Adrenal gland (tissue), 12 donors: Measurements from ENCODE around the gene S100P. TPM values are rescaled to one million over a fixed set of nuclear protein-coding genes. Genes with fewer than 3 reads are reported as not detected.

ENCODE experiments used
- DNase-seq, 7 donors: peaks; one replicate each; pipeline ENCODE4 v3.0.0-alpha.2; 2019 to 2020
- H3K27ac ChIP-seq, 5 donors: fragments of 200-600 bp; sonication (generic) in 4 of 5; 1 replicate in 3 of 5; 2 replicates in 2 of 5; pipeline versions ENCODE4 v1.5.1 to v1.8.0; 2016 to 2020; ENCODE audit warnings: mild to moderate bottlenecking in 1 of 5
- H3K27me3 ChIP-seq: fragments of 200-600 bp; 2 replicates; pipeline ENCODE4 v1.8.0; 2021
- H3K36me3 ChIP-seq, 2 donors: fragments of 200-600 bp; replicated peaks in 1 of 2; 1 replicate in 1 of 2; 2 replicates in 1 of 2; pipeline versions ENCODE4 v1.5.1 to v1.8.0; 2018 to 2022
- H3K4me1 ChIP-seq, 2 donors: fragments of 200-600 bp; replicated peaks in 1 of 2; 1 replicate in 1 of 2; 2 replicates in 1 of 2; pipeline versions ENCODE4 v1.5.1 to v1.8.0; 2018 to 2021
- H3K4me3 ChIP-seq, 4 donors: fragments of 200-600 bp; sonication (generic) in 3 of 4; one replicate each; pipeline ENCODE4 v1.5.1; 2016 to 2018
- H3K9me3 ChIP-seq, 3 donors: fragments of 200-600 bp; sonication (generic) in 1 of 3; replicated peaks in 1 of 3; 1 replicate in 2 of 3; 2 replicates in 1 of 3; pipeline versions ENCODE4 v1.5.1 to v1.8.0; 2016 to 2021
- POLR2A ChIP-seq, 2 donors: fragments of 450-650 bp; IDR thresholded peaks; one replicate each; pipeline ENCODE4 v1.6.1; 2017; ENCODE audit warnings: antibody characterized with exemption in 2 of 2, mild to moderate bottlenecking in 2 of 2, moderate library complexity in 1 of 2
- WGBS, 4 donors: extraction: QIAGEN DNeasy Blood & Tissue Kit in 2 of 4; methylation state at CpG; one replicate each; pipeline versions ENCODE4 v1.1.5 to v1.1.7; 2013 to 2017; 5-methylcytosine and 5-hydroxymethylcytosine counted together
- intact Hi-C, 2 donors: fragments of 100-400 bp; cut with DNase I; formaldehyde crosslinking; loops; one replicate each; pipeline versions ENCODE4 v1.14.1 to v1.15.0; 2022 to 2023
- polyA plus RNA-seq, 3 donors: library from polyadenylated mRNA; stranded (reverse); fragments of 200-250 nt in 2 of 3; fragments of 350-450 nt in 1 of 3; fragmentation: Illumina TruSeq in 1 of 3; extraction: RNeasy Lipid Tissue Mini Kit (QIAGEN cat#74804) in 1 of 3; gene quantifications; one replicate each; pipeline ENCODE4 v1.2.3, GENCODE V29; 2013 to 2014
- total RNA-seq, 9 donors: library from RNA; depleted of rRNA in 4 of 9; stranded (reverse); fragments of >200 nt in 4 of 9; fragments of 120-200 nt in 1 of 9; fragmentation: NEBNext Ultra II Directional in 1 of 9; extraction: Animal tissue kit (Norgen Biotek cat#: 25700) in 1 of 9; gene quantifications; one replicate each; pipeline versions ENCODE4 v1.1.0 to v1.2.4, GENCODE V29; 2013 to 2023
- TF ChIP-seq, protein P1 (sequence below), 6 experiments: fragments of 450-650 bp in 4 of 6; fragments of 200-600 bp in 2 of 6; sonication (generic) in 1 of 6; IDR thresholded peaks; 1 replicate in 5 of 6; 2 replicates in 1 of 6; pipeline versions ENCODE4 v1.5.1 to v1.8.0; 2016 to 2021; ENCODE audit warnings: antibody characterized with exemption in 6 of 6, mild to moderate bottlenecking in 2 of 6, moderate library complexity in 1 of 6
- donor health status: healthy with polysubstance abuse.
- donor health status: Bipolar disorder and iron deficiency.
- donor health status: DM: yes; HTN: yes; CAD: no.
- donor health status: DM: no; HTN: no; CAD: no.
- donor health status: DM: no; HTN: no; CAD: no.
- donor health status: DM: yes; HTN: yes; CAD: no.

S100P gene
- total and polyA plus RNA-seq, 12 donors = 0.42 to 1.9 (median 0.84) TPM; not detected in 5

DNA sequence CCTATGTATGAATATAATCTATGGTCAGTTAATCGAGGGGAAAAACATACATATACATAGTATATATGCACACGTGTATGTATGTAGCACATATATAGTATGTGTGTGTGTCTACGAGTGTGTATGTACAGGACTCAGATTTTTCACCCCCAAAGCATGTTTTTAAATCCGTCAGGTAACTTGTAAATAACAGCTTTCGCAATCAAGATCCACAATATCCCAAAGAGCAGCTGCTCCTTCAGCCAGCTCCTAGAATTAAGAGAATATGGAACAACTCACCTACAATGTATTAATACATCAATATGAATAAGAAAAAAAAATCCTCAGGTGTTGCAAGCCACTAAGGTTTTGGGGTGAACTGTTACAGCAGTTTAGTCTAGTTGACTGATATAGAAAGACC lies 12.5 kb downstream of the S100P start:
- Histone ChIP-seq H3K9me3 (no peaks in the 10 kb centered on the region), H3K27me3 (no peaks in the 10 kb centered on the region), H3K36me3 (no peaks in the 10 kb centered on the region), H3K4me1 (peaks cover 26 to 54% of the 10 kb centered on the region in 2 donors), H3K27ac (no peak overlapping the region), H3K4me3 (no peak overlapping the region)
- TF ChIP-seq, protein P1, sequence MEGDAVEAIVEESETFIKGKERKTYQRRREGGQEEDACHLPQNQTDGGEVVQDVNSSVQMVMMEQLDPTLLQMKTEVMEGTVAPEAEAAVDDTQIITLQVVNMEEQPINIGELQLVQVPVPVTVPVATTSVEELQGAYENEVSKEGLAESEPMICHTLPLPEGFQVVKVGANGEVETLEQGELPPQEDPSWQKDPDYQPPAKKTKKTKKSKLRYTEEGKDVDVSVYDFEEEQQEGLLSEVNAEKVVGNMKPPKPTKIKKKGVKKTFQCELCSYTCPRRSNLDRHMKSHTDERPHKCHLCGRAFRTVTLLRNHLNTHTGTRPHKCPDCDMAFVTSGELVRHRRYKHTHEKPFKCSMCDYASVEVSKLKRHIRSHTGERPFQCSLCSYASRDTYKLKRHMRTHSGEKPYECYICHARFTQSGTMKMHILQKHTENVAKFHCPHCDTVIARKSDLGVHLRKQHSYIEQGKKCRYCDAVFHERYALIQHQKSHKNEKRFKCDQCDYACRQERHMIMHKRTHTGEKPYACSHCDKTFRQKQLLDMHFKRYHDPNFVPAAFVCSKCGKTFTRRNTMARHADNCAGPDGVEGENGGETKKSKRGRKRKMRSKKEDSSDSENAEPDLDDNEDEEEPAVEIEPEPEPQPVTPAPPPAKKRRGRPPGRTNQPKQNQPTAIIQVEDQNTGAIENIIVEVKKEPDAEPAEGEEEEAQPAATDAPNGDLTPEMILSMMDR (IDR thresholded peaks at IDR 0.05) = no peak
- TF ChIP-seq POLR2A (IDR thresholded peaks at IDR 0.05) = no peak
- WGBS, 4 donors = 85 to 94% (median 92%) methylated on average over 5 of the region's 5 CpGs
- no peak for DNase-seq
- intact Hi-C loops = no loop called here

GRCh38 chr4:6709230-6710114 lies 15.8 kb downstream of the S100P start, which contains the start of gene MRFAP1L1:
TSS of gene MRFAP1L1 (minus strand) at chr4:6709865. CDS start at chr4:6709629, 236 bp downstream.
- Histone ChIP-seq H3K9me3 (no peaks in the 10 kb centered on the region), H3K36me3 (no peaks in the 10 kb centered on the region), H3K27ac (peak within 1 kb of the TSS in 4 of 5 donors; percentile 55 to 92 (median 77)), H3K4me1 (peaks cover 19 to 46% of the 10 kb centered on the region in 2 donors), H3K4me3 (peak within 1 kb of the TSS; percentile 24 to 97 (median 73)), H3K27me3 (no peaks in the 10 kb centered on the region)
- intact Hi-C loops = no loop called here
- TF ChIP-seq, protein P1 (IDR thresholded peaks at IDR 0.05) = peak in 1 of 6 experiments; percentile 33
- peak in 1 of 2 donors; percentile 45 for TF ChIP-seq POLR2A (IDR thresholded peaks at IDR 0.05)
- WGBS, 4 donors = 0 to 1% (median 1%) methylated on average over 69 to 72 of the region's 72 CpGs
- DNase-seq = peak; percentile 96 to 98 (median 96)

DNA sequence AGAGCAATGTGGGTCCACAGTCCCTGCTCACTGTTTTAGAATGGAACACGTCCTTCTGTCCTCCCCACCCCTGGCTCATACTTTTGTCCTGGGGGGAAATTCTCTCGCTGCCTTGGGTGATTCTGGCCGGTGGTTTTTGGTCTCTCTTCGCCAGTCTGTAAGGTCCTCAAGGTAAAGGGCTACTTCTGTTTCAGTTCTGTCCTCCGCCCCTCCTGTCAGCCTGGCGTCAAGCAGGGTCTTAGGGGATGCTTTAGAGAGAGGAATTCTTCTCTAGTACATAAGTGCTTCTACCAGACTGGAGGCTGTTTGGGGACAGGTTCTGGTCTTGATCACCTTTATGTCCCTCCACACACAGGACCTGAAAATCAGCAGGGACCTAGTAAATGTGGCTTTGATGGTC lies 16.6 kb downstream of the S100P start:
- peak overlapping the region in 2 of 4 donors; percentile 84 to 97 for H3K4me3 ChIP-seq
- peaks cover 19 to 44% of the 10 kb centered on the region in 2 donors for H3K4me1 ChIP-seq

GRCh38 chr4:6710996-6711395 lies 17.3 kb downstream of the S100P start:
- no peaks in the 10 kb centered on the region for H3K36me3 ChIP-seq
- no peaks in the 10 kb centered on the region for H3K9me3 ChIP-seq
- intact Hi-C loops = no loop called here
- H3K27me3 ChIP-seq = no peaks in the 10 kb centered on the region
- 76 to 80% (median 79%) methylated on average over 2 of the region's 2 CpGs for WGBS, 4 donors
- no peak for DNase-seq
- peaks cover 19 to 37% of the 10 kb centered on the region in 2 donors for H3K4me1 ChIP-seq
- no peak overlapping the region for H3K27ac ChIP-seq
- TF ChIP-seq POLR2A (IDR thresholded peaks at IDR 0.05) = no peak
- TF ChIP-seq, protein P1 (IDR thresholded peaks at IDR 0.05) = no peak
- no peak overlapping the region for H3K4me3 ChIP-seq

More for the DNA sequence above, 16.6 kb downstream of the S100P start:
- no peaks in the 10 kb centered on the region for H3K36me3 ChIP-seq
- peak overlapping the region in 4 of 5 donors; percentile 55 to 92 (median 77) for H3K27ac ChIP-seq
- peak in 1 of 7 donors; percentile 9 for DNase-seq
- H3K9me3 ChIP-seq = no peaks in the 10 kb centered on the region
- intact Hi-C loops = no loop called here
- 0 to 16% (median 9%) methylated on average over 5 to 6 of the region's 6 CpGs for WGBS, 4 donors
- no peaks in the 10 kb centered on the region for H3K27me3 ChIP-seq
- TF ChIP-seq, protein P1 (IDR thresholded peaks at IDR 0.05) = no peak
- no peak for TF ChIP-seq POLR2A (IDR thresholded peaks at IDR 0.05)
